Measurements from ENCODE around the gene IMPA2.
A peak's percentile ranks its signal among the peaks of the same experiment; 100 is the strongest.
"Not testable (repeated sequence)": the region's sequence is repeated elsewhere in the genome, so short reads cannot be mapped to it uniquely, and the experiment has no call there.

Gene IMPA2

DNA sequence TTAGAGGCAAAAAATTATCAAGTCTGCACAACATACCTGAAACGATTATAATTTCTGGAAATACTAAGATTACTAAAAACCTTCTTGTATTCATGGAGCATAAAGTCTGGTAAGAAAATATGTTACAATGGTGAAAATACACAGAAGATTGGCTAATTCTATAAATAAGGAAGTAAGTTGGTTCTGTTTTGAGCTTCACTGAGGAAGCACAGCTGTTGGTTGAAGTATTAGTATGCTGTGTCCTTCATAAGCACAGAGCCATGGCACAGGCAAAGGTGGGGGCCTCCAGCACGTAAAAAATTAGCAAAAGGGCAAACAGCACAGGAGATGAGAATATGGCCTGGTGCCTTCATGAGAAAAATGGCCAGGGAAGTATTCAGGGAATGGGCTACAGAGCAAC, 72.0 kb downstream of the IMPA2 start:
- DNase-seq, result no peak

DNA sequence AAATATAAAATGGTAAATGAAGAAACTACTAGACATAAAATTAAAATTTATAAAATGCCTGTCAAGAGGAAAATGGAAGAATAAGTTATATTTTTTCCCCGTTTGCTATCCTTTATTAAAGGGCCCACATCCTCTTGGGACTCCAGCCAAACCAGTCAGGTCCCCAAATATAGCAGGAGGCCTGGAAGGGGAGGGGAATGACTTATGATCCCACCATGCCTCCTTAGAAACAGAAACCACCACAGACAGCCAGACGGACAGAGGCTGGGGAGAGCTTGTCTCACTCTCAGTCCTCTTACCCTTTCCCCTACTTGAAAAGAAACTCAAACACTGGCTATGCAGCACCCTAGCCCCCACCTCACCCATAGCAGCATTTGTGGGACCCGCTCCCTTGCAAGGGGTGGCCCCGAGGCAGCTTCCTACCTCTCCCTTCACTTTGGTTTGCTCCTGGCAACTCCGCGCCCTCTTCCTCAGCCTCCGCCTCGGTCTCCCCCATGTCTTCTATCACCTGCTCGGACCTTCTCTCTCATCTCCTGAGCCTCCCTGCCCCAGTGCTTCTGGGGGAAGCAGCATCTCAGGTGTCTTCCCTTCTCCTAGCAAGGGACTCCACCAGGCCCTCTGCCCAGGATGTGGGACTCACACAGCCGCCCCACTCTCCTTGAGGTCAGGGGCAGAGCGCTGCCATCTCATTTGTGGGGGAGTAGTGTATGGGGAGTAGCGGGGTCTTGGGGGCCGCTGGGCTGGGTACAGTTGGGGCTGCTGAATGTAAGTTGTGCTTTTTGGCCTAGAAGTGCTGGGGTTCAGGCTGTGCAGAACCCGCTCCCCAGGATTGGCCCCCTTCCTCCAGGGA, 75.0 kb downstream of the IMPA2 start:
- no peak for DNase-seq

DNA sequence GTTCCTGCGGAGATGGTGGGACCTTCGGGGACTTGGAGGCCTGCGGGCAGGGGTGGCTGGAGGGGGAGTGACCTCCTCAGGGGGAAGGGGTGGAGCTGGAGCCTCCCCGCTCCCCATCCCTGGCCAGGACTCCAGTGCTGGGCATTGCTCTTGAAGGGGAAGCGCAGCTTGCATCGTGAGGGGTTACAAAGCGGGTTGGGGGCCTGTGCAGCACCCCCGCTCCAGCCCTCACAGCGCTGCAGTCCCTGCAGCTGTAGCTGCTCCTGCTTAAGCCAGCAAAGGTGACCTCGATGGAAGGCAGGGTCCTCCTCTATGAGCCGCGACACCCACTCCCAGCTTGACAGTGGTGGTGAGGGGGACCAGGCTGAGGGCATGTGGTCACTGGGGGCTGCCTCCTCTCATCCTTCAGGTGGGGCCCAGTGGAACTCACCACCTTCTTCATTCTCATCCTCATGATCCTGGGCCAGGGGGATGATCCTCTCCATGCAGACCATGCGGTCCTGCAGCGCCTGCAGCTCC, 75.6 kb downstream of the IMPA2 start:
- DNase-seq, result no peak

DNA sequence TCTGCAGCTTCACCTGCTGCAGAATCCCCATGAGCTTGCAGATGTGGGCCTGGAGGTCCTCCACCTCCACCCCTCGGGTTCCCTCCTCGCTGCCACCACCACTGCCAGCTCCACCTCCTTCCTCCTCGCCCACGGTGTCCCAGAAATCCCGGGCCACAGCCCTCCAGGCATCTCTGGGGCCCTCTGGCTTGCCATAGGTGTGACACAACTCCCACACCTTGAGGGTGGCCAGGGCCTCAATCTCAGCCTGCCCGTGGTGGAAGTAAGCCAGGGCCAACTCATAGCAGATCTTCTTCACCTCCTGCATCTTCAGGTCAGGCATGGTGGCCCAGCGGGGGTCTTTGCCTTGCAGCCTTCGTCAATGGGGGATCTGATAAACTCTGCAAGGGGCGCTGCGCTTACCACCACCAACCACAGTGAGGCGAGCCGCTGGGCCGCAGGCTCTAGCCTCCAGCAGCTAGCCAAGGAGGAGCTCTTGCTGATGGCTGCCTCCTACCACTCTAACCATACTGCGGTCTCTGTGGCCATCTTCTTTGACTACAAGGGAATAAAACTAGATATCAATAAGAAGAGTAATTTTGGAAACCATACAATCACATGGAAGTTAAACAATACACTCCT, 76.2 kb downstream of the IMPA2 start:
- DNase-seq, result no peak

DNA sequence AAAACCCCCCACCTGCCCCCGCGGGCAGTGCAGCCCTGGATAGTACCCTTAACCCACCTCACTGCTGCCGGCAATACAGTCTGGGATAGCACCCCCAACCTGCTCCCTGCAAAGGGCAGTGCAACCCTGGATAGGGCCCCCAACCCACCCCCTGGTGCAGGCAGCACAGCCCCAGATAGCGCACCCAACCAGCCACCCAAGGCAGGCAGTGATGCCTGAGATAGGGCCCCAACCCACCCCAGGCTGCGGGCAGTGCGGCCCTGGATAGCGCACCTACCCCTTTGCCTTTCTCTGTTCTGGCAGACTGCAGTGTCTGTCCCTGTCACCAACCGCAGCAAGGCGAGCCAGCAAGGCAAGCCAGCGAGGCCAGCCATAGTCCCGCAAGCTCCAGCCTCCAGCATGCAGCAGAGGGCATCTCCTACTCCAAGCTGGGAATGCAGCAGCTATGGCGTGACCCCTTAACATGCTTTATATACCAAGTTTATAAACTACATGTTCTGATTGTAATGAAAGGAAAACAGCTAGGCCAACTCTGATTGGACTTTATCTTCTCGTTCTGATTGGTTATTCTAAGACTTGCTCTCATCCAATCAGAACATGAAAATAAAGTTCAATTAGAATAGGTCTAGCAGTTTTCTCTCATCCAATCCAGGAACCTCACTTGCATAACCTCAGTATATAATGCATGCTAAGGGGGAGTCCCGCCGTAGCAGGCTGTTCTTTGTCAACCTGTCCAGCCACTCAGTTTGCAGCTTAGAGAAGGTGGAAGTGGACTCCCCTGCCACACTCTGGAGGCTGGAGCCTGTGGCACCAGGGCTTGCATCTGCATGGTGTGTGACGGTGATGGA, 78.3 kb downstream of the IMPA2 start:
- no peak for DNase-seq

DNA sequence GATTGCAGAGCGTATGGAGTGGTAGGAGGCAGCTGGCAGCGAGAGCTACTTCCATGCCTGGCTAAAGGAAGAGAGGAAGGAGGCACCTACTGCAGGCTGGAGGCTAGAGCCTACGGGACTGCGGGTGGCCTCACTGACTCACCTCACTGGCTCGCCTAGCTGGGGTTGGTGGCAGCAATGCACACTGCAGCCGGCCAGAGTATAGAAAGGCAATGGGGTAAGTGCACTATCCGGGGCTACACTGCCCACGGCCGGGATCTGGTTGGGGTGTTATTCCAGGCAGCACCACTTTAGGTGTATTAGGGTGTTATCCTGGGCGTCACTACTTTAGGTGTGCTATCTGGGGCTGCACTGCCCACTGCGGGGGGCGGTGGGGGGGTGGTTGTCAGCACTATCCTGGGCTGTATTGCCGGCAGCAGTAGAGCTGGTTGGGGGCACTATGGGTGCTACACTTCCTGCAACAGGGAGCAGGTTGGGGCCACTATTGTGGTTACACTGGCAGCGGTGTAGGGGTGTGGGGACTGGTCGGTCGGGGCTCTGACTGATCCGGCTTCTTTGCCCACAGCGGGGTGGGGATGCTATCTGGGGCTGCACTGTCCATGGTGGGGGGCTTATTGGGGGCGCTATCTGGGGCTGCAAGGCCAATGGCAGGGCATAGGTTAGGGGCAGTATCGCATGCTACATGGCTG, 79.0 kb downstream of the IMPA2 start:
- DNase-seq, result no peak

DNA sequence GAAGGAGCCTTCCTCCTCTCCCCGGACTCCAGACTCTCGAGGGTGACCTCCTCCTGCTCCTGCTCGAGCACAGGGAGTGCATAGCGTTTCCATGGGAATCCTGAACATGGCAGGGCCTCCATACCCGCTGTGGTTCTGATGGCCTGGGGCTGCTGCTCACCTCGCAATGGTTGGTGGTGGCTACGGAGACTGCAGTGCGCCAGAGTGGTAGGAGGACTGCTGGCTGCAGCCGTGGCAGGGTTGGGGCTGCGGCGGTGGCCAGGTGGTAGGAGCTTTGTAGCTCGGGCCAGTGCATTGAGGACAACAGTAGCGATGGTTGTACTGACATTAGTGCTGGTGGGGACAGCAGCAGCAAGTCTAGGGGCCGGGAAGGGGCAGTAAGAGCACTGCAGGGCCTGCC, 80.4 kb downstream of the IMPA2 start:
- peak in 1 of 3 experiments; percentile 19 for DNase-seq

DNA sequence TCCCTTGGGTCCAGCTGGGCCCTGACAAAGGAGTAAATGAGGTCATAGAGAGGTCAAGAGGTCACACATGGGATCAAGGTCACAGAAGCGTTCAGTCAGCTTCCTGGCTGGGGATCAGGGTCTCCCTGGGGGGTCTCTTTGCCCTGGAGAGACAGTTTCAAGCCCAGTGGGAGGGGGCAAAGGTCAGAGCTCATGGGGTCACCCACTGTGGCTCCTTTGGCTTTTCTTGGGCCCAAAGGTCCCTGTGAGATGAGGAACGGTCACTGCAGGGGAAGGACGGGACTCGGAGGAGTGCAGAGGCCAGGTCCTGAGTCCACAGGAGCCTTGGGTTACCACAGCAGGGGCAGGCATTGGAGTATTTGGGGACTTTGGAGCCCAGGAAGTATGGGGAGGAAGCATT, 81.7 kb downstream of the IMPA2 start:
- DNase-seq, result no peak

DNA sequence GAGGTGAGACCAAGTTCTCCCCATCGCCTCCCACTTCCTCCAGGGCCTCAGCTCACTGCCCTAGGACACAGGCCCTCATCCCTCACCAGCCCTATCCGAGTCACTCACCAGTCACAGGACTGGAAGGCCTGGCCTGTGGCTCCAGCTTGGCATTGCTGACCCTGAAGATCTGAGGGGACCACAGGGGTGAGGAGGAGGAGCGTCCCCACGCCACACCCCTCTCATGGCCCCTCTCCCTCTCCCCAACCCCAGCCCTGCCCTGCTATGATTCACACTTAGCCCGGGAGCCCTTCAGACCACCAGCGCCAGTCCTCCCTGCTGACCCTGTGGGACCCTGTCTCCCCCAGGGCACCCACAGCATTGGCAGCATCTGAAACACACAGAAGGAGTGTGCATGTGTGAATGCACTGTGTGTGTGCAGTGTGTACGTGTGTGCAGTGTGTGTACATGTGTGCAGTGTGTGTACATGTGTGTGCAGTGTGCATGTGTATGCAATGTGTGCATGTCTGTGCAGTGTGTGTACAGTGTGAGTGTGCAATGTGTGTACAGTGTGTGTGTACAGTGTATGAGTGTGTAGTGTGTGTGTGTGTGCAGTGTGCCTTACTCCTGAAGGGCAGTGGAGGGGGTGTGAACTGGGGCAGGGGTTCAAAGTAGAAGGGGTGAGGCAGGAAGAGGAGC, 82.9 kb downstream of the IMPA2 start:
- DNase-seq, result no peak

DNA sequence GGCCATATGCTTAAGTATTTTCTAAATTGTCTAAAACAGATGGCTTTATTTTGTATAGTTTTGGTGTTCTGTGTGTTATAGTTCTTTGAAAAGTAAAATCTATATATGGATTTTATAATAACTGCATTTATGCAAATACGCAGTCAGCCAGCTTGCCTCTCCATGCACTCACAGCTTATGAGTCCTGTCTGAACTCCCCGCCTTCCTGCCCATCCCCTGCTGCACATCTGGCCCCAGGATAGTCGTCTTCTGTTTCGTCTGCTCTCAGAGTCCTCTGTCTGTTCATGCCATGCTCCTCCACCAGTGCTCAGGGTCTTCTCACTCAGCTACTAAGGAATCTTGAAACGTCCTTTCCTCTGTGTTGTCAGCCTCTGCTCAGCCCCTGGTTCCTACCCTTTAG, 84.1 kb downstream of the IMPA2 start:
- DNase-seq, result no peak

DNA sequence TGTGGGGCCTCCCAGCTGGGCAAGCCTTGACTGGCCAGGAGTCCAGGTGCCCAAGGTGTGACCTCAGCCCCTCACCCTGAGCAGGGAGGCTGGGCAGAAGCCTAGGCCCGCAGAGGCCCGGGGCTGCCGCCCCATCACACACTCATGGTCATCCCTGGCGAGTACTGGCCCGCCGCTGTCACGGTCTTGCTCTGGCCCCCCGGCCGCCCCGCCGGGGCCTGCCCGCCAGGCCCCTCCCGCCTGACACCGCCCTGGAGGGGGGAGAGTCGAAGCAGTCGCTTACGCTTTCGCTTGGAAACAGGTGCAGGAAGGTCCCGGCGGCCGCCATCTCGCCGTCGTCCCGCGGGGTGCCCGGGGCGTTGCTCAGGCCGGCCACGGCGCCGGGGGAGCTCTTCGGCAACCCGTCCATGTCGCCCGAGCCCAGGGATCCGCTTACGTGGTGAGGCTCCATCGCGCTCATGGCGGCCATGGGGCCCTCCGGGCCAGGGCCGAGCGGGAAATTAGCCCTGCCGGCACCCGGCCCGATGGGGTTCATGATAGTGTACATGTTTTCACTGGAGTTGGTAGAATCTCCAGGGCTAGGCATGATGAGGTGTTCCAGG, 85.7 kb downstream of the IMPA2 start:
- no peak for DNase-seq

DNA sequence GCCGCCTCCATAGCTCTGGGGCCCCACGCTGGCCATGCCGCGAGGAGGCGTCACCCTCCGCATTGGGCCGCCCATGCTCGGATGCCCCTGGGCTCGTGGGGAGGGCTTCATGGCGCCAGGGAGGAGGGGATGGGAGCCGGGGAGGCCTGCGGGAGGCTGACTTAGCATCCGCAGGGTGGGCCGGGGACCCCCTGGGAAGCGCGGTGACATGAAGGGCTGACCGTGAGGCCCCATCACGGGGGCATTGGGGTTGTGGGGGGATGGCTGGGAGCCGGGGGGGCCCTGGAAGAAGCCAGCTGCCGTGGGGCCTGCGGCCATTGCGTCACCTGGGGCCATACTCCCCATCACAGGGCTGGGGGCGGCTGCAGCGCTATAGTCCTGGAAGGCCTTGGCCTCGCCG, 86.4 kb downstream of the IMPA2 start:
- DNase-seq, result no peak

DNA sequence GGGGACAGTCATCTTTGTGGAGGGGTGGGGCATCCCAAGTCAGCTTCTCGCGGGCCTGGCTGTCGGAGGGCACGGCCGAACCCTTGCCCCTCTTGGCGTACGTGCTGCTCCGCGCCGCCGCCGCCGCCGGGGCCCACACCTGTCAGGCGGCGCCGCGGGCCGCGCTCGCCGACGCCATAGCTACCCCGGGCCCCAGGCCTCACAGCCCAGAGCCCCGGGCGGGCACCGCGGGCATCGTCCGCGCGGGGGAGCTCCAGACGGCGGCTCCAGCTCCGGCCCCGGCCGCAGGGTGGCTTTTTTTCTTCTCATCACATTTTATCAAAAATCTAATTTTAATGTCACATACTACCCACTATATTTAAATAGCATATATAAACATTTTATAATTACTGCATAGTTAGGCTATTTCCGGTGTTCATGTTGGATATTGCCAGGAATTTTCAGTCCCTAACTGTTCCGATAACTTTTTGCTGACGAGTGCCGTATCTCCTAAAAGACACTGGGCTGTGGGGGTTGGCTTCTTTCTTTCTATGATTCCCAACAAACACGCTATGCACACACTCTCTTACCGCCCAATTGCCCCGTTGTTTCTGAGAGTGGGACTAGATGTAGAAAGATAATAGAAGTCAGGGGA, 87.1 kb downstream of the IMPA2 start:
- not testable (repeated sequence) for DNase-seq

DNA sequence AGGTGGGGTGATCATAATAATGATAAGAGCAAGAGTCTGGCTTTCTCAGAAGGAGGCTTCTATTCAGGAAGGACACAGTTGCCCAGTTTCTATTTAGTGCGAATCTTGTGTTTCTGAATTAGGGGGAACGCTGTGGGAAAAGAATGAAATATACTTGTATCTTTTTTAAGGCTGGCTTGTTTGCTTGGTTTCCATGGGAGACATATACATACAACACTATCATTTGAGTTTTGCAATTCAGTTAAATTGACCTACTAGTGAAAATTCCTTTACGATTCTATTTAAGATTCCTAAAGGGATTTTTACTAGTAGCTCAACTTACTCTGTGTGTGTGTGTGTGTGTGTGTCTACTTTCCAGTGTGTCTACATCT, 87.6 kb downstream of the IMPA2 start:
- DNase-seq, result no peak

DNA sequence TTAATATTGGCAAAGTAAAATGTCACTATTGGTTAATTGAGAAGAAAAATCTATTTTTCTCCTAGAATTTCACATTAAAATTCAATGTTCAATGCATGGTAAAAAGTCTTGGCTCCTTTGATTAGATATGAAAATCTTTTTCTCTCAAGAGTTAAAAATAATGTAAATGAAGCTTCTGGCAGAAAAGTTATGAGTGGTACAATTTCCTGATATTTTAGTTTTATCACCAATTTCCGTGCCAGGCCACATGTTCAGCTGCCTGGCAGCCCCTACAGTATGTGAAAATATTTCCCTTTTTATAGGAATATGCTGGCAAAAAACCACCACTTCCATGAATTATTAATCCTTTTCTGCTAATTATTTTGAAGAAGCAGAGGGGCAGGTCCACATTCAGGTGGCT, 89.8 kb downstream of the IMPA2 start:
- DNase-seq, result not testable (repeated sequence)

DNA sequence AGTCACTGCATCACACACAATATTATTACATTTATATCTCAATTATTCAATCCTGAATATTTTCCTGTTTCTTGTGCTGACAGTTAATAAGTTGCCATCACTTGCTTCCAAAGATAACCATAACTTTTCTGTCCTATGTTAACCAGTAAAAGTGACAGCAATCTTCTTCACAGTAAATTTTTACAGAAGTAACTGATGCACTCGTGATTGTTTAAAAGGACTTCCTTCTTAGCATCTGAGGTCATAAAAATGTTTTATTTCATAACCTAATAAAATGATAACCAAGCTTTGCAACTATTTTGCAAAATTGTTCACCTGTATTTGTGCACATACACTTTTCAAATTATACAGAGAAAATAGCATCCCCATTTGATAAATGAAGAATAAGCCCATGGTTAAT, 91.7 kb downstream of the IMPA2 start:
- DNase-seq, result no peak

DNA sequence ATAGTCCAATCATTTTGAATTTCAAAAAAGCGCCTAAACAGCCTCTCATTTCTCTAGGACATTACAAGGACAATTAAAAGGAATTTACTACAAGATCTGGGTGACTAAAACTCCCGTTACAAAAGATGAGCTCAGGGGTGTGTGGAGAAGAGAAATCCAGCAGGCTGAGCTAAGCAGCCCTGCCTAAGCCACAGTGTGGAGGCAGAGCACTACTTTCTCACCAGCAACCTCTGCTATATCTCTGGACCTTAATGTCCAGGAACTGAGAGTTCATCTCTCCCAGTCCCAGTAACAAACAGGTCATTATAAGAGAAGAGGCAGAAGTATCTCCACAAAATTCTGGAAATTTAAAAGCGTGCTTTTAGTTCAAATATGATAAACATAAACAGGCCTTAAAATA, 93.4 kb downstream of the IMPA2 start:
- DNase-seq, result no peak

DNA sequence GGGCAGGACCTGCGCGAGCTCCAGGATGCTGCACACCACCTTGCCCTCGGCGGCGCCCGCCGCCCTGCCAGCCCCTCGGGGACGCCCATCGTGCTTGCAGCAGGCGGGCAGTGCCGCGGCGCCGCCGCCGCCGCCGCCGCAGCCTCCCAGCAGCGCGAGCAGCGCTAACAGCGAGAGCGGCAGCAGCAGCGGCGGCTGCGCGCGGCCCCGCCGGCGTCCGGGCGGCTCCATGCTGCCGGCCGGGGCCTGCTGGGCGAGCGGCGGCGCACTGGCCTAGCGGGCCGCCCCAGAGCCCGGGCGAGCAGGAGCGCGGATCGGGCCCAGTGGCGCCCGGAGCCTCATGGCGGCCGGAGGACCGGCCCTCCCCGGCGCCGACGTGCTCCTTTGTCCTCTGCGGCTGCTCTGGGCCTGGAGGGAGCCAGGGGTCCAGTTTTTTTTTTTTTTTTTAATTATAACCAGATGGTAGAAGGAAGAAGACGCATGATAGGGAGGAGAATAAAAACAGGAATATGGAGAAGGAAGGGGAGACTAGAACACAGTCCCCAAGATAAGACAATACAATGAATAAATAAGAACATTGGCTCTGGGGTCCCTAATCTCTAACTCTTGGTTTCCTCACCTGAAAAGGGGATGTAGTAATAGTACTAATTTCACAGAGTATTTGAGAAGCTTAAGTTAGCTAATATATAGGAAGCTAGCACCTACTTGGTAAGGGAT, 95.3 kb downstream of the IMPA2 start:
- DNase-seq, result no peak

DNA sequence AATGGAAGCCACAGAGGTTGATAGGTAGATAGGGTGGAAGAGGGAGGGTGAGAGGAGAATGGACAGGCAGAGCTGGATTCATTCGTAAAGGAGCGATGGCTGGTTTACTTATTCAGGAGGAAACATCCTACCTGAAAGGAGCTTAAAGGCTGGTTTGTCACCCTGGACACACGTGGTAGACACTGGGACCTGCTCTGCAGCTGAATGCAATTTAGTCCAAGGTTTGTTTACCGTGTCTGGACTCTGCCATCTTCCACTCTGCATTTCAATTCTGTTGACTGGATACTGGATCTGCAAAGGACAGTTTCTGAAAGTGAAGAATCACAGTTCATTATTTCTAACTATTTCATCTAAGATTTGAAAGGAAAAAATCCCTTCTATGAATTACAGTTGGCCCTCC, 96.7 kb downstream of the IMPA2 start:
- DNase-seq, result not testable (repeated sequence)

DNA sequence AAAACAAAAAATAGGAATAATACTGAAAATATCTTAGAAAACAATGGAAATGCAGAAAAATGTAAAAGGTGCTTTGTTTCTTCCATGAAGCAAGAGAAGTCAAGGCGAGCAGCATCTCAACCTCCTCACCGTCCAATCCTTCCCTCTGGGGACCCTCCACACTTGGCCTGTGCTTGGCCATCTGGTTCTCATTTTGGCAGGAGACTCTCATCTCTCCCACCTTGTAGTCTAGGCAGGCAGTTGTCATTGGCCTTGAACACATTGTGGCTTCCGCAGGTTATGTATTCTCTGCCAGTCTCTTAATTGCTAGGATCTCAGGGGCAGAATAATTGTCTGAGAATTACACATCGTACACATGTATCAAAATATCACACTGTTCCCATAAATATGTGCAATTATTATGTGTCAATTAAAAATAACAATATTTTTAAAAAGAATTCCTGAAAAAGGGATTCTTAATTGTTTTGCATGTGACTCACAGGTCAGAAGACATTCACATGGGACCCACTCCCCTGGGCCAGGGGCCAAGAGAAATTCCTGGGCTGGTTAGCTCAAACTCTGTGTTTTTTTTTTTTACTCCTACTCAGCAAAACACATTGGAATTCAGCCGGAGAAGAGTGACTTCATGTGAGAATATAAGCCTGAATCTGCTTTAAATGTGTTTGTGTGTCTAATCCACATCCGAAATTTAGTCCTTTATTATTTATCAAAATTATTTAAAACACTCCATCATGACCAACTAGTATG, 98.4 kb downstream of the IMPA2 start:
- DNase-seq, result no peak

All from NCI-H1417 (cell line).